Dendritic cell treated with granulocyte-macrophage colony-stimulating factor and Interleukin-4, amounts not matched to agents 40 ng/mL and 50 ng/mL, for 4 days (primary cell): Measurements from ENCODE around the gene PGAM1.

Source experiments
- H3K27ac Mint-ChIP-seq: one replicate; pipeline ENCODE4 v1.8.0; 2022; ENCODE audit warnings: mild to moderate bottlenecking, mixed read lengths
- H3K27me3 Mint-ChIP-seq: one replicate; pipeline ENCODE4 v1.8.0; 2022; ENCODE audit warnings: mild to moderate bottlenecking, mixed read lengths
- H3K36me3 Mint-ChIP-seq: one replicate; pipeline ENCODE4 v1.8.0; 2022; ENCODE audit warnings: low read depth, mixed read lengths
- H3K4me1 Mint-ChIP-seq: one replicate; pipeline ENCODE4 v1.8.0; 2022; ENCODE audit warnings: low read depth, mixed read lengths
- H3K4me3 Mint-ChIP-seq: one replicate; pipeline ENCODE4 v1.8.0; 2022; ENCODE audit warnings: mild to moderate bottlenecking, moderate library complexity, mixed read lengths
- H3K9me3 Mint-ChIP-seq: one replicate; pipeline ENCODE4 v1.8.0; 2022; ENCODE audit warnings: mixed read lengths
- intact Hi-C: fragments of 100-400 bp; cut with micrococcal nuclease; formaldehyde crosslinking; loops from one replicate; pipeline ENCODE4 v1.15.0; 2022

Gene PGAM1

DNA sequence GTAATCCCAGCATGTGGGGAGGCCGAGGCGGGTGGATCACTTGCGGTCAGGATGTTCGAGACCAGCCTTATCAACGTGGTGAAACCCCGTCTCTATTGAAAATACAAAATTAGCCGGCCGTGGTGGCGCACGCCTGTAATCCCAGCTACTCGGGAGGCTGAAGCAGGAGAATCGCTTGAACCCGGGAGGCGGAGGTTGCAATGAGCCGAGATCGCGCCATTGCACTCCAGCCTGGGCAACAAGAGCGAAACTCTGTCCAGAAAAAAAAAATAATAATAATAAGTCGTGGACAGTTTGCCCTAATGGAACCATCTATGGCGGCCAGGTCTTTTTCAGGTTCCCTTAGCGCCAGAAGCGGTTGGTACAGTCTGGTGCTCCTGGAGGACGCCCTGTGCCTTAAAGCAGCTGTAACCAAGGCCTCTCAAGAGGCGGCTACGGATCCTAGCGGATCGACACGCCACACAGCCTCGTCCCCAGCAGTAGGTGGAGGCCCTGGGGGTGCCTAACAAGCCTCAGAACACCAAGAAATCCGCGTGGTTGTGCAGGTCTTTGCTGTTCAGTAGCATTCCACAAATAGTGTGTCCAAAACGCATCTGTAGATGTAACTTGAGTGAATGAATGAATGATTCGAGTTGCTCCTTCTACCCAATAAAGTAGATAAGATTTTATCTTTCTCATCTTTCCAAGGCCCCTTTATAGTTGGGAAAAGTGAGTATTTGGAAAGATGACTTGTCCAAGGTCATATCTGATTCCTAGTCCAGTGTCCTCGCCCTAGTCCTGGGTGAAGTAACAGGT lies 982 bp downstream of the PGAM1 start:
- Mint-ChIP-seq H3K9me3 (no peaks in the 10 kb centered on the region), H3K27me3 (no peaks in the 10 kb centered on the region), H3K27ac (peak overlapping the region; percentile 83), H3K36me3 (peaks cover 43% of the 10 kb centered on the region), H3K4me1 (peaks cover 38% of the 10 kb centered on the region), H3K4me3 (peak overlapping the region; percentile 84)
- intact Hi-C loops = loop anchor here (5.0 kb wide), 1 partner anchor 70 kb away; the partner anchor contains the start of genes MMS19 and UBTD1

DNA sequence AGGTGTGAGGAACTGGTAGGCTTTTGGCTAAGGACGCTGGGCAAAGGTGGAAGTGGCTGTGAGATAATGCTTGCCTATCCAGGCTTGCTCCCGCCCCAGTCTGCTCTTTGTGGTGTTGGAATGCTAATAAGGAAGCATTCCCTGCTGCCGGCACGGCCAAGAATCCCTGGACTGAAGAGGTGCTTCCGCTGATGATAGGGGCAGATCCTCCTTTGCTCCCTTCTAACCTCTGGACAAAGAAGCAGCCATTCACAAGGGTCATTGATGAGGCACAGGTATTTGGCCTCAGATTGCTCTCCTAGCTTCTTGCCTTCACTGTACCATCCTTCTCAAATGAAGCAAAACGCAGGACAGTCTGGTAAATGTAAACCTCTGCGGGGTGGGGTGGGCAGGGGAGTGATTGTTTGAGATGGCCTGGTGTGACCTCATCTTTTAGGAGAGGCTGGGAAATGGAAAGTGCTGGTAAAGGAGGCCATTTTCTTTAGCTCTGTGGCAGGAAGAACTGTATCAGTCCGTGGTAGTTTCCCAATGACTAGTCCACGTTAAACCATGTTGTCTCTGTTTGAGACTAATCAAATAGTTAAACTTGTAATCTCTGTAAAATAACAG lies 1.7 kb downstream of the PGAM1 start:
- H3K4me1 Mint-ChIP-seq = peaks cover 38% of the 10 kb centered on the region
- peaks cover 48% of the 10 kb centered on the region for H3K36me3 Mint-ChIP-seq
- intact Hi-C loops = loop anchor here (5.0 kb wide), 1 partner anchor 70 kb away; the partner anchor contains the start of genes MMS19 and UBTD1
- H3K27ac Mint-ChIP-seq = peak overlapping the region; percentile 83
- H3K9me3 Mint-ChIP-seq = no peaks in the 10 kb centered on the region
- peak overlapping the region; percentile 84 for H3K4me3 Mint-ChIP-seq
- no peaks in the 10 kb centered on the region for H3K27me3 Mint-ChIP-seq

DNA sequence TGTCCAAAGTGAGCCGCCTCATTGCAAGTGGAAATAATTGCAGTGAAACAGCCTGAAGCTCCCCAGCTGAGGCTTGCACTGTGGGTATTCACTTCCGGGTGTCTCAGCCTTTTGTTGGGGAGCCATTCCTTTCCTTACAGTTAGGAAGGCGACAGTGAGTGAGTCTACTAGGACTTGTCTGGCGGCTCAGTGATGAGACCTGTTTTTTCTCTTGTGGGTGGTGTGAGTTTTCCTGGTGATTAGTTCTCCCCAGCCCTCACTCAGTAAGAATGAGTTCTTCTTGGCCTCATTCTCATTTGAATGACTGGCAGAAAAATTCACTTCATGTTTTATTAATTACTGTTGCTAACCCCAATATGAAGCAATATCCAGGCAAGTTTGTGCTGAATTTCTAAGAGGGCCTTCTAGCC lies 2.6 kb downstream of the PGAM1 start:
- Mint-ChIP-seq H3K4me3 (peak overlapping the region; percentile 46), H3K36me3 (peaks cover 54% of the 10 kb centered on the region), H3K9me3 (no peaks in the 10 kb centered on the region), H3K27me3 (no peaks in the 10 kb centered on the region), H3K4me1 (peaks cover 29% of the 10 kb centered on the region), H3K27ac (peak overlapping the region; percentile 76)
- intact Hi-C loops = loop anchor here (5.0 kb wide), 1 partner anchor 69 kb away; the partner anchor contains the start of genes MMS19 and UBTD1

DNA sequence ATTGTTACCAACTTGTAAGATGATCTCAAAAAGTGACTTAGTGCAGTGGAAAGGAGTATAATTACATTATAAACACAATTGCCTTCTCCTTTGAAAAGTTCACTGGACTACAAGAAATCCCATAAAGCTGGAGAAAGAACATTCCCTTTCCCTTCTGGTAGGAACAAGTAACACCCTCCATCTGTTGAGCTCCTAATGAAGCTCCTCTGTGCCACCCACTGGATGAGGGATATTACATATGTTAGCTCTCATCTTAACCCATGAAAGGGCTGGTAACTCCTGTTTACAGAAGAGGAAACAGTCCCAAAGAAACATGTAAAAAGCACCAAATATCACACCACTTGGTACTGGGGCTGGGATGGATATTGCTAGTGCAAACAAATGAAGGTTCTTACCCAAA lies 8.1 kb downstream of the PGAM1 start:
- Mint-ChIP-seq H3K27me3 (no peaks in the 10 kb centered on the region), H3K4me1 (peaks cover 4% of the 10 kb centered on the region), H3K9me3 (no peaks in the 10 kb centered on the region), H3K36me3 (peaks cover 91% of the 10 kb centered on the region), H3K27ac (no peak overlapping the region), H3K4me3 (no peak overlapping the region)
- intact Hi-C loops = no loop called here

DNA sequence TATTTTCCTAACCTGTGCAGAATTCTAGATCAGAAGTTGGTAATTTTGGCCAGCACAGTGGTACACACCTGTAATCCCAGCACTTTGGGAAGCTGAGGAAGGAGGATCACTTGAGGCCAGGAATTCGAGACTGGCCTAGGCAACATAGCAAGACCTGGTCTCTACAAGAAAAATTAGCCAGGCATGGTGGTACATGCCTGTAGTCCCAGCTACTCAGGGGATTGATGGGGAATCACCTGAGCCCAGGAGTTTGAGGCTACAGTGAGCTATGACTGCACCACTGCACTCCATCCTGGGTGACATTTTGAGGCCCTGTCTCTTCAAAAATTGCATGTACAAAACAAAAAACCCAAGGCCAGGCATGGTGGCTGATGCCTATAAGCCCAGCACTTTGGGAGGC lies 8.6 kb downstream of the PGAM1 start:
- no peaks in the 10 kb centered on the region for H3K27me3 Mint-ChIP-seq
- no peak overlapping the region for H3K27ac Mint-ChIP-seq
- intact Hi-C loops = no loop called here
- H3K4me1 Mint-ChIP-seq = peaks cover 8% of the 10 kb centered on the region
- H3K4me3 Mint-ChIP-seq = no peak overlapping the region
- H3K9me3 Mint-ChIP-seq = no peaks in the 10 kb centered on the region
- peaks cover 91% of the 10 kb centered on the region for H3K36me3 Mint-ChIP-seq

DNA sequence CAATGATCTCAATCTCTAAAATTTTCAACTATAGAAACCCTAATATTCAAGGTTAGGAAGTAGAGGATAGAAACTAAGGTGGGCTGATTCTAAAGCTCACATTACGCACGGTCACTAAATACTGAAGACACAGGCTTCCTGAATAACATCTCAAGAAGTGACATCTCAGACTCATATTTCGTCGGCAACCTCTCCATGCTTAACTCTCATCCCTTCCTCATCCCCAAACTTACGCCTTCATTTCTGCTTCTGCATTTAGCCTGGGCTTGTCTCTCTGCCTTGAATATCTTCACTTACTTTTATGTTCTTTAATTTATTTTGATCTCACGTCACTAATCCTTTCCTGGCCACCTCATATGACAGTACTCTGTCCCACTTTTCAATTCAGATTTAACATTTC lies 9.2 kb downstream of the PGAM1 start:
- Mint-ChIP-seq H3K27me3 (no peaks in the 10 kb centered on the region), H3K36me3 (peaks cover 91% of the 10 kb centered on the region), H3K4me1 (peaks cover 8% of the 10 kb centered on the region), H3K4me3 (no peak overlapping the region), H3K9me3 (no peaks in the 10 kb centered on the region), H3K27ac (no peak overlapping the region)
- intact Hi-C loops = no loop called here

DNA sequence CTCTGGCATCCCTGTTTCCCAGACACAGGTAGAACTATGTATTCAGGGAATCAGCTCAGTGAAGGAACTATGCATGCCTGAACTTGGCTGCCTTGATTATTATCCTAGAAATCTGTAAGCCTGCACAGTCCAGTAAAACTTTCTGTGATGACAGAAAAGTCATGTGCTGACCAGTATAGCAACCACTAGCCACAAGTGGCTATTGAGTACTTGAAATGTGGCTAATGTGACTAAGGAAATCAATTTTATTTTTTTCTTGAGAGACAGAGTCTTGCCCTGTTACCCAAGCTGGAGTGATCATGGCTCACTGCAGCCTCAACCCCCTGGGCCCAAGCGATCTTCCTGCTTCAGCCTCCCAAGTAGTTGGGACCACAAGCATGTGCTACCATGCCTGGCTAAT lies 16.3 kb downstream of the PGAM1 start:
- Mint-ChIP-seq H3K4me3 (no peak overlapping the region), H3K4me1 (peaks cover 33% of the 10 kb centered on the region), H3K27me3 (no peaks in the 10 kb centered on the region), H3K27ac (no peak overlapping the region), H3K9me3 (no peaks in the 10 kb centered on the region), H3K36me3 (peaks cover 78% of the 10 kb centered on the region)
- intact Hi-C loops = no loop called here

DNA sequence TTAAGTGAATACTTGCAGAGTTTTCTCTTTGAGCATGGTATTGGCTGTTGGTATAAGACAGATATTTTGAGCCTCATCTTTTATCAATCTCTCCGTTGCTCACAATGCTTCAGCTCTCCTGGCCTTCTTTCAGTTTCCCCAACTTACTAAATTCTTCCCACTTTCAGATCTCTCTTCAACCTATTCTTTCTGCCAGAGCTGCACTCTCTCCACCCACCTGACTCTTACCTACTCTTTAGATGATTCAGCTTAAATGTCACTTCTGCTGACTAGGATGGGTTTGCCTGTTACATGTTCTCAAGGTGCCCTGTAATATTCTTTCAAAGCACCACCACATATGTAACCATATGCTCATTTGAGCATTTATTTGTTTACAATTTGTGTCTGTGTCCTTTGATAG lies 18.2 kb downstream of the PGAM1 start:
- intact Hi-C loops = no loop called here

DNA sequence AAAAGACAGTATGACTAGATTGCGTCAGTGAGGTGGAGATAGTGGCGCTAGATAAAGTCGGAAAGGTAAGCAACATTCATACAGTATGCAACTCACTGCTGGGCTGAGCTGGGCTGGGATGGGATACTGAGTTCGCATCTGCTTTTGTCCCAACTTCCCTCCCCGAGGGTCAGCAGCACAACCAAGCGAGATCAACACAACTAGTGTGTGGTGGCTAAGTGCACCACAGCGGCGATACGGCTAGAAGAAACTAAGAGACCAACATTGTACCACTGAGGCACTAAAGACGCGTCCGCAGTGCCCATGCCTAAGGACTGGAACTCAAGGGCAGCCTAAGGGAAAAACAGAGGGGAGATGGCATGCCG lies 19.3 kb downstream of the PGAM1 start:
- H3K27me3 Mint-ChIP-seq = no peaks in the 10 kb centered on the region
- no peaks in the 10 kb centered on the region for H3K9me3 Mint-ChIP-seq
- intact Hi-C loops = loop anchor here (5.0 kb wide), 1 partner anchor 52 kb away; the partner anchor contains the start of genes MMS19 and UBTD1
- H3K36me3 Mint-ChIP-seq = peaks cover 52% of the 10 kb centered on the region
- peak overlapping the region; percentile 85 for H3K27ac Mint-ChIP-seq
- peaks cover 34% of the 10 kb centered on the region for H3K4me1 Mint-ChIP-seq
- peak overlapping the region; percentile 98 for H3K4me3 Mint-ChIP-seq

More for the DNA sequence above, 18.2 kb downstream of the PGAM1 start:
- no peak overlapping the region for H3K27ac Mint-ChIP-seq
- no peaks in the 10 kb centered on the region for H3K9me3 Mint-ChIP-seq
- H3K4me1 Mint-ChIP-seq = peaks cover 37% of the 10 kb centered on the region
- peaks cover 59% of the 10 kb centered on the region for H3K36me3 Mint-ChIP-seq
- H3K4me3 Mint-ChIP-seq = no peak overlapping the region
- H3K27me3 Mint-ChIP-seq = no peaks in the 10 kb centered on the region

DNA sequence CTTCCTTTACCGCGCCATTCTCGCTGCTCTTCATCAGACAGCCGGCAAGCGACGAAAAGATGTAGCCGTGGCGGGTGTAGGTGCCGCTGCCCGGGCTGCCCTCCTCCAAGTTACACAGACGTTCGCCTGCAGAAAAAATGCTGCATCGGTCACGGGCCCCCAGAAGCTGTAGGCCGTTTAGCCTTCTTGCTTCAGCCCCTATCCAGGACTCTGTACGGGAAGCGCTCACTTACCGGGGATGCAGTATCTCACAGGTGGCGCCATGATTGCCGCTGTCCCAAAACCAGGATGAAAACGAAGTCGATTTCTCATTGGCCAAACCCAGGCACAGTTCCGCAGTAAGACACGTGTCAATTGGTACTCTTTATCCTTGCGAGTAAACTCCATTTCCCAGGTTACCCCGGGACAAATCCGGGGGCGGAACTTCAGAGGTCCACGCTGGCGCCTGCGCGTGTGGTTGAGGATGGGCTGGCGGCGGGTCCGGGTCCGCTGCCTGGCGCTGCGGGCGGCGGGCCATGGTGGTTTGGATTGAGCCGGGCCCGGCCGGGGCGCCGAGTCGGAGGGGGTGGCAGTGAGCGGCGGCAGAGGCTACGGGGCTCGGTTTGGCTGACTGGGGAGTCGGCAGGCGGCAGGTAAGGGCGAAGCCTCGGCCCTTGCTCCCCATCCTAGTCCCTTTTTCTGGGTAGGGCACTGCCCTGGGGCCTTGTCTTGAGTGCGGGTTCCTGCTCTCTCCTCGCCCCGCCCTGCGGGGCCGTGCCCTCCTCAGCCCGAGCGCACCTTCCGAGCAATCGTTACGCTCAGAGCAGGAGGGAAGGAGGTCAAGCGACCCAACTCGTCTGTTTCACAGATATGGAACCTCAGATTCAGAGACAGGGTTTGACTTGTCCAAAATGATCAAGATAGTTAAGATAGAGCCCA lies 20.0 kb downstream of the PGAM1 start, which contains the start of the genes EXOSC1 and ZDHHC16:
EXOSC1 (minus strand) TSS at position 285 of the 918 bp plus-strand sequence; CDS start at position 264, 21 bp downstream.
ZDHHC16 (plus strand) TSS at position 454 of the 918 bp plus-strand sequence. CDS start 5,501 bp downstream, outside the sequence.
- intact Hi-C loops = loop anchor here (1.0 to 5.0 kb wide), 2 partner anchors 39 to 51 kb away; partner anchors contain the start of genes MMS19 and UBTD1
- H3K9me3 Mint-ChIP-seq = no peaks in the 10 kb centered on the region
- H3K27me3 Mint-ChIP-seq = no peaks in the 10 kb centered on the region
- H3K4me1 Mint-ChIP-seq = peaks cover 34% of the 10 kb centered on the region
- peak within 1 kb of the TSS; percentile 98 for H3K4me3 Mint-ChIP-seq
- H3K27ac Mint-ChIP-seq = peak within 1 kb of the TSS; percentile 85
- H3K36me3 Mint-ChIP-seq = peaks cover 52% of the 10 kb centered on the region

DNA sequence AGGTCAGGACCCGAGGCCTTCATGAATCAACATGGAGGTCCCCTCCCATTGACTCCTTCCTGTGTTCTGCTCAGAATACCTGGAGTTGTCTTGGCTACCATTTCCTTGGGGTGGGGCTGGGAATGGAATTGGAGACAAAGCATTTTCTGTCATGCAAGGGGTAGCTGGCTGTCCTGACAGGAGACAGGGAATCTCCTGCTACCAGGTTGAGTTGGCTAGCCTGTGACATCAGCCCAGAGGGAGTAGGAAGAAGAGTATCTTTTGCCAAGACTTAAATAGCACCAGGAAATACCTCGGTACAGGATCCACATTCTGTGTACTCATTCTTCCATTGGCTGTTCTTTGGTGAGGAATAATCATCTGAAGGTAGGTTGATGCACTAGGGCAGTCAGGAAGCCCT lies 24.8 kb downstream of the PGAM1 start:
- Mint-ChIP-seq H3K27me3 (no peaks in the 10 kb centered on the region), H3K4me1 (peaks cover 19% of the 10 kb centered on the region), H3K4me3 (no peak overlapping the region), H3K36me3 (peaks cover 60% of the 10 kb centered on the region), H3K9me3 (no peaks in the 10 kb centered on the region), H3K27ac (no peak overlapping the region)
- intact Hi-C loops = no loop called here

DNA sequence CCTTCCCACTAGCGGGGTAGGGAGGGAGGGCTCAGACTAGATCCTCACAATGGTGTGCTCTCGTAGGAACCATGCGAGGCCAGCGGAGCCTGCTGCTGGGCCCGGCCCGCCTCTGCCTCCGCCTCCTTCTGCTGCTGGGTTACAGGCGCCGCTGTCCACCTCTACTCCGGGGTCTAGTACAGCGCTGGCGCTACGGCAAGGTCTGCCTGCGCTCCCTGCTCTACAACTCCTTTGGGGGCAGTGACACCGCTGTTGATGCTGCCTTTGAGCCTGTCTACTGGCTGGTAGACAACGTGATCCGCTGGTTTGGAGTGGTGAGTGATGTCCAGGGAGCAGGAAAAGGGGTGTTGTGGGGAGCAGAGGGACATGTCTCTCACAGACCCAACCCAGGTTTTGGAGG lies 25.6 kb downstream of the PGAM1 start:
- H3K4me1 Mint-ChIP-seq = peaks cover 16% of the 10 kb centered on the region
- peaks cover 62% of the 10 kb centered on the region for H3K36me3 Mint-ChIP-seq
- no peaks in the 10 kb centered on the region for H3K27me3 Mint-ChIP-seq
- H3K4me3 Mint-ChIP-seq = no peak overlapping the region
- H3K27ac Mint-ChIP-seq = no peak overlapping the region
- intact Hi-C loops = no loop called here
- no peaks in the 10 kb centered on the region for H3K9me3 Mint-ChIP-seq

DNA sequence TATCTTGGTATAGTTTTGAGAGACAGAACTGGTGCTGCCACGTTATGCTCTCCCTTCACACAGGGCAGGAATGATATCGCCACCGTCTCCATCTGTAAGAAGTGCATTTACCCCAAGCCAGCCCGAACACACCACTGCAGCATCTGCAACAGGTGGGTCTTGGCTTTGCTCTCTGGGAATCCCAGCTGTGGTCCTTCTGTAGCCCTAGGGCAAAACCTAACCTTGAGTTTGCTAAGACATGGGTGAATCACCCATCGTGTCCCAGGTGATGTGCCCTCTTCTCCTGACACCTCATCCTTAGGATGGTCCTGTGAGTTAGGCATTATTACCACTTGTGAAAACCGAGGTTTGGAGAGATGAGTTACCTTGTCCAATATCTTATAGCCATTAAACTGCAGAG lies 26.4 kb downstream of the PGAM1 start:
- Mint-ChIP-seq H3K4me1 (peaks cover 9% of the 10 kb centered on the region), H3K36me3 (peaks cover 70% of the 10 kb centered on the region), H3K9me3 (no peaks in the 10 kb centered on the region), H3K27ac (no peak overlapping the region), H3K27me3 (no peaks in the 10 kb centered on the region), H3K4me3 (no peak overlapping the region)
- intact Hi-C loops = no loop called here
